Duodenal mucosa (tissue), 2 donors: ENCODE measurements around the gene ERP44.

Experiments
- H3K27ac ChIP-seq: one replicate; pipeline ENCODE4 v1.7.0; 2013; ENCODE audit warnings: low read depth, low read length
- H3K27me3 ChIP-seq, 2 donors: one replicate each; pipeline ENCODE4 v1.7.0; 2013; ENCODE audit warnings: low read length in 2 of 2, control low read depth in 1 of 2; ENCODE audit not compliant: insufficient read depth in 2 of 2, control insufficient read depth in 1 of 2
- H3K36me3 ChIP-seq, 2 donors: one replicate each; pipeline ENCODE4 v1.7.0; 2013; ENCODE audit warnings: low read length in 2 of 2, control low read depth in 1 of 2; ENCODE audit not compliant: insufficient read depth in 2 of 2, control insufficient read depth in 1 of 2
- H3K4me1 ChIP-seq, 2 donors: one replicate each; pipeline ENCODE4 v1.7.0; 2013; ENCODE audit warnings: low read length in 2 of 2, control low read depth in 1 of 2; ENCODE audit not compliant: insufficient read depth in 2 of 2, control insufficient read depth in 1 of 2
- H3K4me3 ChIP-seq, 2 donors: one replicate each; pipeline ENCODE4 v1.7.0; 2013; ENCODE audit warnings: low read length in 2 of 2, low read depth in 1 of 2
- H3K9ac ChIP-seq, 2 donors: one replicate each; pipeline ENCODE4 v1.7.0; 2013; ENCODE audit warnings: low read length in 2 of 2, low read depth in 1 of 2
- H3K9me3 ChIP-seq, 2 donors: one replicate each; pipeline ENCODE4 v1.7.0; 2013; ENCODE audit warnings: low read length in 2 of 2, control low read depth in 1 of 2; ENCODE audit not compliant: control insufficient read depth in 1 of 2

ERP44 gene

GRCh38 chr9:100057624-100058023 is 41.2 kb downstream of the ERP44 start:
- Histone ChIP-seq H3K4me3 (no peak overlapping the region), H3K27ac (no peak overlapping the region), H3K9ac (no peak overlapping the region), H3K36me3 (peaks cover 9 to 13% of the 10 kb centered on the region in 2 donors), H3K4me1 (no peaks in the 10 kb centered on the region), H3K27me3 (no peaks in the 10 kb centered on the region), H3K9me3 (no peaks in the 10 kb centered on the region)

- peaks cover 9 to 17% of the 10 kb centered on the region in 2 donors for H3K36me3 ChIP-seq
- no peak overlapping the region for H3K27ac ChIP-seq
- H3K4me3 ChIP-seq: no peak overlapping the region
- H3K9me3 ChIP-seq: no peaks in the 10 kb centered on the region
- no peak overlapping the region for H3K9ac ChIP-seq
- H3K27me3 ChIP-seq: no peaks in the 10 kb centered on the region
- no peaks in the 10 kb centered on the region for H3K4me1 ChIP-seq
Measured at GRCh38 chr9:100056561-100056960, 42.2 kb downstream of the ERP44 start.

GRCh38 chr9:100052375-100052774 is 46.4 kb downstream of the ERP44 start:
- Histone ChIP-seq H3K36me3 (peaks cover 18 to 21% of the 10 kb centered on the region in 2 donors), H3K27ac (no peak overlapping the region), H3K9me3 (no peaks in the 10 kb centered on the region), H3K9ac (no peak overlapping the region), H3K27me3 (no peaks in the 10 kb centered on the region), H3K4me1 (no peaks in the 10 kb centered on the region), H3K4me3 (no peak overlapping the region)

GRCh38 chr9:100049551-100049950 is 49.2 kb downstream of the ERP44 start:
- Histone ChIP-seq H3K9ac (no peak overlapping the region), H3K9me3 (no peaks in the 10 kb centered on the region), H3K27ac (no peak overlapping the region), H3K4me3 (no peak overlapping the region), H3K27me3 (no peaks in the 10 kb centered on the region), H3K4me1 (no peaks in the 10 kb centered on the region), H3K36me3 (peaks cover 8 to 28% of the 10 kb centered on the region in 2 donors)

GRCh38 chr9:100038472-100038871 is 60.3 kb downstream of the ERP44 start:
- Histone ChIP-seq H3K4me3 (no peak overlapping the region), H3K27me3 (no peaks in the 10 kb centered on the region), H3K27ac (no peak overlapping the region), H3K9ac (no peak overlapping the region), H3K36me3 (peaks cover 0 to 20% of the 10 kb centered on the region in 2 donors), H3K9me3 (no peaks in the 10 kb centered on the region), H3K4me1 (no peaks in the 10 kb centered on the region)

- H3K4me3 ChIP-seq: no peak overlapping the region
- no peaks in the 10 kb centered on the region for H3K4me1 ChIP-seq
- H3K27me3 ChIP-seq: no peaks in the 10 kb centered on the region
- no peak overlapping the region for H3K27ac ChIP-seq
- peaks cover 0 to 26% of the 10 kb centered on the region in 2 donors for H3K36me3 ChIP-seq
- H3K9me3 ChIP-seq: no peaks in the 10 kb centered on the region
- H3K9ac ChIP-seq: no peak overlapping the region
Measured at GRCh38 chr9:100033877-100034551, 64.8 kb downstream of the ERP44 start.

GRCh38 chr9:100030548-100030947 is 68.3 kb downstream of the ERP44 start:
- H3K27me3 ChIP-seq: no peaks in the 10 kb centered on the region

GRCh38 chr9:100029251-100029650 is 69.5 kb downstream of the ERP44 start:
- Histone ChIP-seq H3K4me3 (no peak overlapping the region), H3K27me3 (no peaks in the 10 kb centered on the region), H3K9ac (no peak overlapping the region), H3K36me3 (peaks cover 0 to 12% of the 10 kb centered on the region in 2 donors), H3K4me1 (no peaks in the 10 kb centered on the region), H3K9me3 (no peaks in the 10 kb centered on the region), H3K27ac (no peak overlapping the region)

More at GRCh38 chr9:100030548-100030947, 68.3 kb downstream of the ERP44 start:
- peaks cover 0 to 12% of the 10 kb centered on the region in 2 donors for H3K36me3 ChIP-seq
- no peak overlapping the region for H3K27ac ChIP-seq
- H3K9me3 ChIP-seq: no peaks in the 10 kb centered on the region
- H3K4me1 ChIP-seq: no peaks in the 10 kb centered on the region
- no peak overlapping the region for H3K4me3 ChIP-seq
- H3K9ac ChIP-seq: no peak overlapping the region

GRCh38 chr9:100028201-100028784 is 70.5 kb downstream of the ERP44 start:
- Histone ChIP-seq H3K4me3 (no peak overlapping the region), H3K27ac (no peak overlapping the region), H3K9ac (no peak overlapping the region), H3K9me3 (no peaks in the 10 kb centered on the region), H3K27me3 (no peaks in the 10 kb centered on the region), H3K36me3 (peaks cover 0 to 7% of the 10 kb centered on the region in 2 donors), H3K4me1 (no peaks in the 10 kb centered on the region)

GRCh38 chr9:100027543-100027942 is 71.3 kb downstream of the ERP44 start:
- Histone ChIP-seq H3K36me3 (peaks cover 0 to 4% of the 10 kb centered on the region in 2 donors), H3K4me3 (no peak overlapping the region), H3K27me3 (no peaks in the 10 kb centered on the region)

More at GRCh38 chr9:100027543-100027942, 71.3 kb downstream of the ERP44 start:
- Histone ChIP-seq H3K9ac (no peak overlapping the region), H3K9me3 (no peaks in the 10 kb centered on the region), H3K27ac (no peak overlapping the region), H3K4me1 (no peaks in the 10 kb centered on the region)
